SJSA1 (cell line): Measurements from ENCODE around the gene CREB5. TPM values are rescaled to one million over a fixed set of nuclear protein-coding genes. Genes with fewer than 3 reads are reported as not detected.

Source experiments
- DNase-seq, 2 experiments: peaks; one replicate each; pipeline ENCODE4 v3.0.0-alpha.2; 2015 to 2020; ENCODE audit warnings: low spot score in 2 of 2, low read depth in 1 of 2
- H3K27ac ChIP-seq: fragments of 250-450 bp; sonication (Bioruptor Pico); 2 replicates; pipeline ENCODE4 v1.5.1; 2020; ENCODE audit warnings: mild to moderate bottlenecking, moderate library complexity
- H3K27me3 ChIP-seq: fragments of 250-450 bp; sonication (Bioruptor Pico); replicated peaks from 2 replicates; pipeline ENCODE4 v1.5.1; 2020; ENCODE audit warnings: mild to moderate bottlenecking, moderate library complexity
- H3K36me3 ChIP-seq: fragments of 250-450 bp; sonication (Bioruptor Pico); 2 replicates; pipeline ENCODE4 v1.5.1; 2020; ENCODE audit warnings: mild to moderate bottlenecking
- H3K4me1 ChIP-seq: fragments of 250-450 bp; sonication (Bioruptor Pico); replicated peaks from 2 replicates; pipeline ENCODE4 v1.6.1; 2021; ENCODE audit warnings: mild to moderate bottlenecking
- H3K4me3 ChIP-seq: fragments of 250-450 bp; sonication (Bioruptor Pico); 2 replicates; pipeline ENCODE4 v1.5.1; 2020; ENCODE audit warnings: mild to moderate bottlenecking
- H3K9me3 ChIP-seq: fragments of 250-450 bp; sonication (Bioruptor Pico); replicated peaks from 2 replicates; pipeline ENCODE4 v1.5.1; 2020; ENCODE audit warnings: mild to moderate bottlenecking
- total RNA-seq: library from RNA; depleted of rRNA; stranded (reverse); fragments of >200 nt; shearing (Covaris generic); gene quantifications from 2 replicates; pipeline ENCODE4 v1.2.3, GENCODE V29; 2014

CREB5 gene
- total RNA-seq, 1 experiment from 2014 or later = 1.00 TPM

- peak in 1 of 2 experiments; percentile 29 for DNase-seq
- no peaks in the 10 kb centered on the region for H3K4me1 ChIP-seq
These were observed 214.4 kb downstream of the CREB5 start for GRCh38 chr7:28626624-28627262.

GRCh38 chr7:28627263-28627653 lies 214.9 kb downstream of the CREB5 start:
- Histone ChIP-seq H3K4me1 (no peaks in the 10 kb centered on the region), H3K4me3 (no peak overlapping the region), H3K36me3 (no peaks in the 10 kb centered on the region), H3K9me3 (no peaks in the 10 kb centered on the region), H3K27ac (no peak overlapping the region), H3K27me3 (0 out of 2 replicates have a peak, but pooled peaks cover 8% of the 10 kb centered on the region)
- DNase-seq = no peak

More at GRCh38 chr7:28626624-28627262, 214.4 kb downstream of the CREB5 start:
- no peaks in the 10 kb centered on the region for H3K36me3 ChIP-seq
- no peaks in the 10 kb centered on the region for H3K9me3 ChIP-seq
- H3K27me3 ChIP-seq = 0 out of 2 replicates have a peak, but pooled peaks cover 8% of the 10 kb centered on the region
- H3K27ac ChIP-seq = no peak overlapping the region
- H3K4me3 ChIP-seq = no peak overlapping the region

DNA sequence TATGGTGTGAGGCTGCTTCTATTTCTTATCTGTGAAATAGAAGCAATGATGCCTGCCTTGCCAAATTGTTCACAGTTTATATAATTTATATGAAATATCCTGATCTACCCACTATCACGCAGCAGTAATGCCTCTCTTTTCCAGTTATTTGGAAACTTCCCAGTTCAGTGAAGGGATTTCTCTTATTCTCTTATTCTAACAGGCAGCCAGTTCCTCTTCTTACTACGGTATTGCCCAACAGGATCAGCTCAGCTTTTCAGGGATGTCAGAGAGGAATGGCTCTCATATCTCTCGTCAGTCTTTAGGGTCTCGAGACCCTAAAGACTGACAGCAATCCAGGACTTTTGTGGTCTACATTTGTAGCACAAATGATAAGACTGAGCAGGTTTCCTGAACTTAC lies 215.6 kb downstream of the CREB5 start:
- no peak for DNase-seq
- no peaks in the 10 kb centered on the region for H3K36me3 ChIP-seq
- no peaks in the 10 kb centered on the region for H3K4me1 ChIP-seq
- H3K4me3 ChIP-seq = no peak overlapping the region
- no peak overlapping the region for H3K27ac ChIP-seq
- 0 out of 2 replicates have a peak, but pooled peaks cover 8% of the 10 kb centered on the region for H3K27me3 ChIP-seq
- no peaks in the 10 kb centered on the region for H3K9me3 ChIP-seq

GRCh38 chr7:28629216-28629842 lies 217.0 kb downstream of the CREB5 start:
- no peak for DNase-seq
- Histone ChIP-seq H3K27ac (no peak overlapping the region), H3K4me3 (no peak overlapping the region), H3K4me1 (no peaks in the 10 kb centered on the region), H3K36me3 (no peaks in the 10 kb centered on the region), H3K9me3 (no peaks in the 10 kb centered on the region), H3K27me3 (no peaks in the 10 kb centered on the region)

DNA sequence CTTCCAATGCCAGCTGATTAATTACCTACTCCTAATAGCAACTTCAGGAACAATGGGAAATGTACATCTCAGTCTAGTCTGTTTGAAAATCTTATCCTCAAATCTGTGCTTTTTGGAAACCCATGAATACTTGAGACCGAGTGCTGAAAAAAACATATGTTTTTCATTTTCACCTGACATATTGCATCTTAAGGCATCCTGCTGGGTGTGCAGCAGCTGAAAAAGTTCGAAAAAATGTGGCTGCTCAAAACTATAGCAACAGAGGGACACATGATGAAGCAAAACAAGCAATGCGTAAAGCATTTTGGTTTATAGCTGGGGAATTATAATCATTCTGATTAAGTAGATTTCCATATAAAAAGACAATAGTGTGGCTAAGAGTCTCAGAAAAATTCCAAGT lies 218.0 kb downstream of the CREB5 start:
- DNase-seq = no peak
- H3K9me3 ChIP-seq = no peaks in the 10 kb centered on the region
- no peaks in the 10 kb centered on the region for H3K36me3 ChIP-seq
- H3K27me3 ChIP-seq = 0 out of 2 replicates have a peak, but pooled peaks cover 1% of the 10 kb centered on the region
- H3K27ac ChIP-seq = no peak overlapping the region
- no peak overlapping the region for H3K4me3 ChIP-seq
- H3K4me1 ChIP-seq = no peaks in the 10 kb centered on the region

- no peak for DNase-seq
- H3K9me3 ChIP-seq = no peaks in the 10 kb centered on the region
These were observed 219.7 kb downstream of the CREB5 start for GRCh38 chr7:28631995-28632394.

GRCh38 chr7:28638914-28639313 lies 226.6 kb downstream of the CREB5 start:
- Histone ChIP-seq H3K4me3 (no peak overlapping the region), H3K27me3 (peaks cover 8% of the 10 kb centered on the region; the same call in 1 of the 2 replicates), H3K36me3 (no peaks in the 10 kb centered on the region), H3K9me3 (no peaks in the 10 kb centered on the region), H3K27ac (no peak overlapping the region), H3K4me1 (no peaks in the 10 kb centered on the region)
- DNase-seq = no peak

More at GRCh38 chr7:28631995-28632394, 219.7 kb downstream of the CREB5 start:
- no peak overlapping the region for H3K27ac ChIP-seq
- H3K4me3 ChIP-seq = no peak overlapping the region
- H3K4me1 ChIP-seq = no peaks in the 10 kb centered on the region
- 0 out of 2 replicates have a peak, but pooled peaks cover 4% of the 10 kb centered on the region for H3K27me3 ChIP-seq
- no peaks in the 10 kb centered on the region for H3K36me3 ChIP-seq

DNA sequence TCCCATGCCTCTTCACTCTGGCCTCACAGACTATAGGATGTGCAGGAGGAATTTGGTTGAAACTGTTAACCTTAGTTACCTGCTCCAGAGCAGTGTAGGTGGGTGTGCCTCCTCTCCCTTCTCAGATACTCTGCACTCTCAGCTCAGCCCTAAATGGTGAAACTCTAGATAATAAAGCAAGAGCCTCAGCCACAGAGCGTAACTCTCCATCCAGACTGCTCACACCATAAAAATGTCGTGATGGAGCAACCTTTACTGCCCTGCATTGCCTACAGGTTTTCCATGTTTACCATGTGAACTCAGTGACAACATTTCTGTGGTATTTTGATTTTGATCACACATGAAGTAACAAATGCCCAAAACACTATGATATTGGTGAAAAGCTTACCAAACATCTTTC lies 227.7 kb downstream of the CREB5 start:
- H3K4me1 ChIP-seq = no peaks in the 10 kb centered on the region
- no peaks in the 10 kb centered on the region for H3K36me3 ChIP-seq
- no peaks in the 10 kb centered on the region for H3K9me3 ChIP-seq
- DNase-seq = no peak
- no peak overlapping the region for H3K4me3 ChIP-seq
- no peak overlapping the region for H3K27ac ChIP-seq
- H3K27me3 ChIP-seq = peaks cover 8% of the 10 kb centered on the region; the same call in 1 of the 2 replicates

DNA sequence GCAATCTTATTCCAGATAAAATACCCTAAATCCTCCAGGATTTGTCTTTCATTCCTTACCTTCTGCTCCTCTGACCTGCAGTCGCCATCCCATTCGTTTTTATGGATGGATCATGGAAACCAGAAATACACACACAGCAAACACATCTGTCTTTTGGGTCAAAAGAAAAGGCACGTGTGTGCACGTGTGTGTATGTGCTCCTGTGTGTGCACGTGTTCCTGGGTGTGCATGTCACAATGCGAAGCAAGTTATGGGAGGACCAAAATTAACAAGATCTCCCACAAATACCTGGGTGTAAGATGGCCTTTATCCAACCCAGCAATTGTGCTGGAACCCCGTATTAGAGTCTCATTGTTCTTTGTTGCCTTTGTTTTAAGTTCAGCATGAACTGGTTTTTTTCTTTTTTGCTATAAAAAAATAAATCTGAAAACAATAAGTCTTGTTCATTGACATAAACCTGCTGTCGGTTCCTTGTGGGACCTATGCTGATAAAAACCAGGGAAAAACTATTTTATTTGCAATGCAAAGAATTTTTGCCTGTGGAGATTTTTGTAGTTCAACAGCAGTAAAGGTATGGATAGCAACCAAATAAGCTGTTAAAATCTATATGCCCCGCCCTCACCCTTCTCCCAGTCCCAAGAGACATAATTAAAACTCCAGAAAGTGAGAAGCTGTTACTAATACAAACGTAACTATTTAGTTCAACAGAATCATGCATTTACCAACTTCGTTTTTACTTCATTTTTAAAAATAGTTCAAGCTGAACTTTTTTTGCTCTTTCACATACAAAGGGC lies 229.6 kb downstream of the CREB5 start:
- no peaks in the 10 kb centered on the region for H3K4me1 ChIP-seq
- no peak overlapping the region for H3K4me3 ChIP-seq
- DNase-seq = no peak
- H3K36me3 ChIP-seq = no peaks in the 10 kb centered on the region
- H3K27me3 ChIP-seq = peaks cover 4% of the 10 kb centered on the region; the same call in 1 of the 2 replicates
- H3K27ac ChIP-seq = no peak overlapping the region
- no peaks in the 10 kb centered on the region for H3K9me3 ChIP-seq

GRCh38 chr7:28643188-28643569 lies 230.9 kb downstream of the CREB5 start:
- H3K4me1 ChIP-seq = no peaks in the 10 kb centered on the region
- H3K9me3 ChIP-seq = no peaks in the 10 kb centered on the region
- no peak overlapping the region for H3K27ac ChIP-seq
- H3K36me3 ChIP-seq = no peaks in the 10 kb centered on the region
- peaks cover 4% of the 10 kb centered on the region; the same call in 1 of the 2 replicates for H3K27me3 ChIP-seq
- DNase-seq = no peak
- H3K4me3 ChIP-seq = no peak overlapping the region

GRCh38 chr7:28643584-28644340 lies 231.4 kb downstream of the CREB5 start:
- Histone ChIP-seq H3K9me3 (no peaks in the 10 kb centered on the region), H3K36me3 (no peaks in the 10 kb centered on the region), H3K4me1 (no peaks in the 10 kb centered on the region), H3K27ac (no peak overlapping the region), H3K27me3 (peaks cover 4% of the 10 kb centered on the region; the same call in 1 of the 2 replicates), H3K4me3 (no peak overlapping the region)
- no peak for DNase-seq

DNA sequence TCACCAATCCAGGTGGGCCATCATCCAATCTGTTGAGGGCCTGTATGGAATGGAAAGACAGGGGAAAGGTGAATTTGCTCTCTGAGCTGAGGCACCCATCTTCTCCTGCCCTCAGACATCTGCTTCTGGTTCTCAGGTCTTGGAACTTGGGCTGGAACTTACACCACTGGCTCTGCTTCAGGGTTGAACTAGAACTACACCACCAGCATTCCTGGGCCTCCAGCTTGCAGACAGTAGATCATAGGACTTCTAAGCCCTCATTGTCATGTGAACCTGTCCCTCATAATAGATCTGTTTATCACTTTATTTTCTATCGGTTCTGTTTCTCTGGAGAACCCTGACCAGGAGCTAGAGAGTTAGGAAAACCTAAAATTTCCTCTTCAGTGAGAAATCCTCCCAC lies 233.5 kb downstream of the CREB5 start:
- Histone ChIP-seq H3K27ac (no peak overlapping the region), H3K4me3 (no peak overlapping the region), H3K27me3 (peaks cover 7% of the 10 kb centered on the region; the same call in 1 of the 2 replicates), H3K9me3 (no peaks in the 10 kb centered on the region), H3K36me3 (no peaks in the 10 kb centered on the region), H3K4me1 (no peaks in the 10 kb centered on the region)
- no peak for DNase-seq

DNA sequence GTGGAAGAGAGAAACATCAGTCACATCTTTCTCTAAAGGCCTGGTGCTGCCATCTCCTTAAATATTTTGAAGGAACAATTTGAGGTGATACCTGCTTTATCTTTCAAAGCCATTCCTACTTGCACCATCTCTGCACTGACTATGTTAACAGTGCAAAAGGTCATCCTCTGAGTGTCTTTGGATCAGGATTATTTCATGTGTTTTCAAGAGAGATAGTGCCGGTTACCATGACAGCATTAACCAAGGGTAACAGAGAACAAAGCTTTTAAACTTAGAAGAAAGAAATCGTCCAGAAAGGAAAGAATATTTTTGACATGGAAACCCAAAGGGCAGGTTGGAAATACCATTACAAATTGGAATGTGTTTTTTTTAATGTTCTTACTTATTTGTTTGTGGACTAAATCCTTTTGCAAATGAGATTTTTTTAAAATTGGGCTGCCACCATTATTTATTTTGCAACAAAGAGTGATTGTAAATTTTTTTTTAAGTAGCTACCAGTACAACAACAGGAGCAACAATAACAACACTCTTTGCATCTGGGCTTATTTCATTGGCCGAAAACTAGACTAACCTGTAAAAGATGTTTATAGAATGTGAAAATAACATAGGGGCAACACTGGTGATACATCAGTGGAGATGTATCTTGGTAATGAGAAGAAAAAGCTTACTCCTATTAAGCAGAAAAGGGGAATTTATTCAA lies 234.2 kb downstream of the CREB5 start:
- Histone ChIP-seq H3K27me3 (peaks cover 7% of the 10 kb centered on the region; the same call in 1 of the 2 replicates), H3K36me3 (no peaks in the 10 kb centered on the region), H3K4me1 (no peaks in the 10 kb centered on the region), H3K4me3 (no peak overlapping the region), H3K27ac (no peak overlapping the region), H3K9me3 (no peaks in the 10 kb centered on the region)
- DNase-seq = no peak
